Measurements from ENCODE around the gene ACVR2B. TPM values are rescaled to one million over a fixed set of nuclear protein-coding genes. Genes with fewer than 3 reads are reported as not detected.

The ACVR2B gene
- polyA plus RNA-seq, 2 donors = 0.29 to 0.55 TPM

DNA sequence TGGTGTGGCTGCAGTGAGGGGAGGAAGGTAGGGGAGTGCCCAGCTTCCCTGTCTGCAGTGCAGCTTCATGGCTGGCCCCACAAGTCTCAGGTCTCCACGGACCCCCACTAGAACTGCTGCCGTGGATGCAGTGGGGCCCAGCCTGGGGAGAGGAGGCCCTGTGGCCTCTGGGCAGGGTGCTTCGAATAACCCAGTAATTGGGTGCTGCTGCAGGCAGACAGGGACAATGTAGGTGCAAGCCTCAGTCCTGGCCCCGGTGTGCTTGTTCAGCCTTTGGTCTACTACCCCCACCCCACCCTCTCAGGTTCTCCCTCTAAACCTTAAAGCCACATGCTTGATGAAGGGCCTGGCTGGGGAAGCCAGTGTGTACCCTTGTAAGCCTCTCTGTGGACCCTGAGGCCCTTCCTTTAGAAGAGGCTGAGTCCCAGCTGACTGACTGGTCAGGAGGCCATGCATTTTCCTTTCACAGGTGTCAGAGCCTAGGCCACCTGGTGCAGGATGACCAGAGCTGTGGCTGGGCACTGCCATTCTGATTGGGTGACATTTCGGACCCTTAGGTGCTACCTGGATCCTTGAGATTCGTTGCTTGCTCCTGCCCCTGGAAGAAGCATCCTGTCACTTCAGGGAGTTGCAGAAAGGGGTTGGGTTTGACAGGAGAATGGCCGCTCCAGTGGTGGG lies 21.4 kb downstream of the ACVR2B start:
- Histone ChIP-seq H3K36me3 (ENCODE audit: control insufficient read depth in 2 of 2, insufficient read depth in 2 of 2, low read length in 1 of 2) (peaks cover 0 to 11% of the 10 kb centered on the region in 2 donors), H3K27me3 (ENCODE audit: control insufficient read depth in 1 of 2, insufficient read depth in 2 of 2, low read length in 2 of 2) (no peaks in the 10 kb centered on the region), H3K27ac (ENCODE audit: low read depth in 2 of 2, low read length in 1 of 2) (no peak overlapping the region), H3K4me3 (ENCODE audit: low read depth in 1 of 2, low read length in 2 of 2) (no peak overlapping the region), H3K4me1 (ENCODE audit: control insufficient read depth in 2 of 2, insufficient read depth in 2 of 2, low read length in 1 of 2) (peaks cover 0 to 7% of the 10 kb centered on the region in 2 donors), H3K9me3 (ENCODE audit: control insufficient read depth in 2 of 2, insufficient read depth in 1 of 2, low read depth in 1 of 2, low read length in 1 of 2) (no peaks in the 10 kb centered on the region)
- 89 to 92% methylated on average over 7 of the region's 7 CpGs for WGBS, 2 donors

DNA sequence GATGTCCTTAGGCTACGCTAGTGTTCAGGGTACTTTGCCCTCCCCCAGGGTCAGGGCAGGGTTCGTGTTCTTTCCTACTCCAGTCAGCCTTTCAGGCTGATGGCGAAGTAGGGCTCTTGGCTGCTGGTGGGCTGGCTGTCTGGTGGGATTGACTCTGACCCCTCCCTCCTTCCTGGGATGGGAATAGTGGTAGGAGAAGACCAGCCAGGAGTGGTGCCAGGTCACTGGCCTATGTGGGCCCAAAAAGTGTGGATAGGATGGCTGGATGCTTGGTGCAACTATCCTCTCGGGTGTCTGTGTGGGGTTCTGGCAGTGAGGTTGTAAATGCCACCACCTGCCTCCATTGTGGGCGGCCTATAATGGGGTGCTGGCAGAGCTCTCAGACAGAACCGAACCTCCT lies 22.0 kb downstream of the ACVR2B start:
- Histone ChIP-seq H3K27me3 (ENCODE audit: control insufficient read depth in 1 of 2, insufficient read depth in 2 of 2, low read length in 2 of 2) (no peaks in the 10 kb centered on the region), H3K9me3 (ENCODE audit: control insufficient read depth in 2 of 2, insufficient read depth in 1 of 2, low read depth in 1 of 2, low read length in 1 of 2) (no peaks in the 10 kb centered on the region), H3K4me1 (ENCODE audit: control insufficient read depth in 2 of 2, insufficient read depth in 2 of 2, low read length in 1 of 2) (peaks cover 0 to 7% of the 10 kb centered on the region in 2 donors), H3K4me3 (ENCODE audit: low read depth in 1 of 2, low read length in 2 of 2) (no peak overlapping the region), H3K36me3 (ENCODE audit: control insufficient read depth in 2 of 2, insufficient read depth in 2 of 2, low read length in 1 of 2) (peaks cover 0 to 11% of the 10 kb centered on the region in 2 donors), H3K27ac (ENCODE audit: low read depth in 2 of 2, low read length in 1 of 2) (no peak overlapping the region)
- WGBS, 2 donors = 91 to 93% methylated on average over 6 of the region's 6 CpGs

DNA sequence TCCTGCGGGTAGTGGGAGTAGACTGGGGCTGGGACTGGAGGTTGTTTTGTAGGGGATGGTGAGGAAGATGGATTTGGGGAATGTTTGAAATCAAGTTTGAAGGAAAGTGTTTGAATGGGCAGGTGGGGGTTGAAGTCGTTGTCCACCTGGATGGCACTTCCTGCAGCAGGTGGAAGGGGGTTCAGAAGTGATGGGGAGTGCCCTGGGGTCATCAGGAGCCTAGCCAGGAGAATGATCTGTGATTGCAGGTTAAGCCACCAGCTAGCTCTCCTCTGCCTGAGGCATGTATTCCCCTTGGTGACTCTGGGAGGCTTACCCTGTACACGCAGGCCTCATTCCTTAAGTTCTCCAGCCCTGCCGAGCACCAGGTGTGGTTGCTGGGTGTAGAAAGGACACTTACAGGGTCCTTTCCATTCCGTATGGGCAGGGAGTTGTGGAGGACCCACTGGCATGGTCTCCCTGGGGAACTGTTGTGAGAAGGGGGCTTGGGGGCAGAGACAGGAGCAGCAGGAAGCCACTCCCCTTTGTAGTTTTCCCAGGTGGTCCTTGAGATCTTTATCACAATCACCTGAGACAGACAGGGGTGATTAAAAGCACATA lies 22.6 kb downstream of the ACVR2B start:
- WGBS, 2 donors = 60 to 79% methylated on average over 5 of the region's 5 CpGs
- H3K36me3 ChIP-seq (ENCODE audit: control insufficient read depth in 2 of 2, insufficient read depth in 2 of 2, low read length in 1 of 2) = peaks cover 5 to 11% of the 10 kb centered on the region in 2 donors
- H3K4me3 ChIP-seq (ENCODE audit: low read depth in 1 of 2, low read length in 2 of 2) = no peak overlapping the region
- no peaks in the 10 kb centered on the region for H3K27me3 ChIP-seq (ENCODE audit: control insufficient read depth in 1 of 2, insufficient read depth in 2 of 2, low read length in 2 of 2)
- no peaks in the 10 kb centered on the region for H3K9me3 ChIP-seq (ENCODE audit: control insufficient read depth in 2 of 2, insufficient read depth in 1 of 2, low read depth in 1 of 2, low read length in 1 of 2)
- peaks cover 0 to 7% of the 10 kb centered on the region in 2 donors for H3K4me1 ChIP-seq (ENCODE audit: control insufficient read depth in 2 of 2, insufficient read depth in 2 of 2, low read length in 1 of 2)
- H3K27ac ChIP-seq (ENCODE audit: low read depth in 2 of 2, low read length in 1 of 2) = no peak overlapping the region

DNA sequence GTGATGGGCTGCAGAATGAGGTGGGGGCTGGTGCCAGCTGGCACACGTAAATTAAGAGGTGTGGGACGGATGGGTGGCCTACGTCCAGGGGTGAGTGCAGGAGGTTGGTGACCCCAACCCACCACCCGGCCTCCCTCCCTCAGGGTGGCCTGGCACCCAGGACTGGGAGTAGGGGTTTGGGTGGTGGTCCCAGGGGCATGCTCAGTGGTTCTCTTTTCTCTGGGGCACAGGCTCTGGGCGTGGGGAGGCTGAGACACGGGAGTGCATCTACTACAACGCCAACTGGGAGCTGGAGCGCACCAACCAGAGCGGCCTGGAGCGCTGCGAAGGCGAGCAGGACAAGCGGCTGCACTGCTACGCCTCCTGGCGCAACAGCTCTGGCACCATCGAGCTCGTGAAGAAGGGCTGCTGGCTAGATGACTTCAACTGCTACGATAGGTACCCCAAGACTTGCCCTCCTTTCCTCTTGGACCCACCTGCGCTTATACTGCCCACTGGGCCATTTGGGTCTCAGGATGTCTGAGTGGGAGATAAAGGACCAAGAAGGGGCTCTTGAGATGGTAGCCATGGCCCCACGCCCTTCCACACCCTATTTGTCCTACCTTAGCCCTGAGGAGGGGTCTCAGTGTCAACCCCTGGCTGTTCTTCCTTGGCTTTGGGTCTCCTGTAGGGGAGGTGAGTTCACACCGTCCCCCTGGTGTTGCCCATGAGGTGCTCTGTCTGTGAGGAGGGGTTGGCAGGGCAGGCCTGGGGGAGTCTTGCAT lies 23.5 kb downstream of the ACVR2B start:
- WGBS, 2 donors = 90% methylated on average over 21 of the region's 21 CpGs
- Histone ChIP-seq H3K9me3 (ENCODE audit: control insufficient read depth in 2 of 2, insufficient read depth in 1 of 2, low read depth in 1 of 2, low read length in 1 of 2) (no peaks in the 10 kb centered on the region), H3K27ac (ENCODE audit: low read depth in 2 of 2, low read length in 1 of 2) (no peak overlapping the region), H3K4me1 (ENCODE audit: control insufficient read depth in 2 of 2, insufficient read depth in 2 of 2, low read length in 1 of 2) (peaks cover 0 to 4% of the 10 kb centered on the region in 2 donors), H3K27me3 (ENCODE audit: control insufficient read depth in 1 of 2, insufficient read depth in 2 of 2, low read length in 2 of 2) (no peaks in the 10 kb centered on the region), H3K36me3 (ENCODE audit: control insufficient read depth in 2 of 2, insufficient read depth in 2 of 2, low read length in 1 of 2) (peaks cover 8 to 15% of the 10 kb centered on the region in 2 donors), H3K4me3 (ENCODE audit: low read depth in 1 of 2, low read length in 2 of 2) (no peak overlapping the region)

DNA sequence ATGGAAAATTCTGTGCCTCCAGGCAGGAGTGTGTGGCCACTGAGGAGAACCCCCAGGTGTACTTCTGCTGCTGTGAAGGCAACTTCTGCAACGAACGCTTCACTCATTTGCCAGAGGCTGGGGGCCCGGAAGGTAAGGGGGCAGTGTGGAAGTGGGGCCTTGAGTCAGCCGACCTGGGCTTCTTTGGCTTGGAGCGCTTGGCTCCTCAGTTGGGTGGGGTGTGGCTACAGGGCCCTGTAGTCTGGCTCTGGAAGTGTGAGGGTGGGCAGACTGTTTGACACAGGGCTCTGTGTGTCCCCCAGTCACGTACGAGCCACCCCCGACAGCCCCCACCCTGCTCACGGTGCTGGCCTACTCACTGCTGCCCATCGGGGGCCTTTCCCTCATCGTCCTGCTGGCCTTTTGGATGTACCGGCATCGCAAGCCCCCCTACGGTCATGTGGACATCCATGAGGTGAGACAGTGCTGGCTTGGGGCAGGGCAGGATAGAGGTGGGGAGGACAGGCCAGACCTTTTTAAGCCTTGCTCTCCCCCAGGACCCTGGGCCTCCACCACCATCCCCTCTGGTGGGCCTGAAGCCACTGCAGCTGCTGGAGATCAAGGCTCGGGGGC lies 24.3 kb downstream of the ACVR2B start:
- peaks cover 0 to 2% of the 10 kb centered on the region in 2 donors for H3K4me1 ChIP-seq (ENCODE audit: control insufficient read depth in 2 of 2, insufficient read depth in 2 of 2, low read length in 1 of 2)
- H3K9me3 ChIP-seq (ENCODE audit: control insufficient read depth in 2 of 2, insufficient read depth in 1 of 2, low read depth in 1 of 2, low read length in 1 of 2) = no peaks in the 10 kb centered on the region
- H3K27me3 ChIP-seq (ENCODE audit: control insufficient read depth in 1 of 2, insufficient read depth in 2 of 2, low read length in 2 of 2) = no peaks in the 10 kb centered on the region
- WGBS, 2 donors = 87 to 93% methylated on average over 15 of the region's 15 CpGs
- no peak overlapping the region for H3K27ac ChIP-seq (ENCODE audit: low read depth in 2 of 2, low read length in 1 of 2)
- no peak overlapping the region for H3K4me3 ChIP-seq (ENCODE audit: low read depth in 1 of 2, low read length in 2 of 2)
- H3K36me3 ChIP-seq (ENCODE audit: control insufficient read depth in 2 of 2, insufficient read depth in 2 of 2, low read length in 1 of 2) = peaks cover 13 to 21% of the 10 kb centered on the region in 2 donors

DNA sequence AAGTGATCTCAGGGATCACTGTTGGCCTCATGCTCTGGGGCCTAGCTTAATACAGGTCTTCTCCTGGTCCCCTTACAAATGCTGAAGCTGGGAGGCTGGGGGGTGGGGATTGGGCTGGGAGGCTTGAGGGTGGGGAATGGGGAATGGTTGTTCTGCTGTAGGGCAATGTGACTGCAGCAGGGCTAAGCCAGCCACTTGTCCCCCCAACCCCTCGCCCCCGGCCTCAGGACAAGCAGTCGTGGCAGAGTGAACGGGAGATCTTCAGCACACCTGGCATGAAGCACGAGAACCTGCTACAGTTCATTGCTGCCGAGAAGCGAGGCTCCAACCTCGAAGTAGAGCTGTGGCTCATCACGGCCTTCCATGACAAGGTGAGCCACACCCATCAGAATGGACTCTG lies 25.2 kb downstream of the ACVR2B start:
- Histone ChIP-seq H3K9me3 (ENCODE audit: control insufficient read depth in 2 of 2, insufficient read depth in 1 of 2, low read depth in 1 of 2, low read length in 1 of 2) (no peaks in the 10 kb centered on the region), H3K4me3 (ENCODE audit: low read depth in 1 of 2, low read length in 2 of 2) (no peak overlapping the region), H3K27ac (ENCODE audit: low read depth in 2 of 2, low read length in 1 of 2) (no peak overlapping the region), H3K27me3 (ENCODE audit: control insufficient read depth in 1 of 2, insufficient read depth in 2 of 2, low read length in 2 of 2) (no peaks in the 10 kb centered on the region), H3K4me1 (ENCODE audit: control insufficient read depth in 2 of 2, insufficient read depth in 2 of 2, low read length in 1 of 2) (peaks cover 0 to 2% of the 10 kb centered on the region in 2 donors), H3K36me3 (ENCODE audit: control insufficient read depth in 2 of 2, insufficient read depth in 2 of 2, low read length in 1 of 2) (peaks cover 13 to 23% of the 10 kb centered on the region in 2 donors)
- 83 to 86% methylated on average over 9 of the region's 9 CpGs for WGBS, 2 donors

DNA sequence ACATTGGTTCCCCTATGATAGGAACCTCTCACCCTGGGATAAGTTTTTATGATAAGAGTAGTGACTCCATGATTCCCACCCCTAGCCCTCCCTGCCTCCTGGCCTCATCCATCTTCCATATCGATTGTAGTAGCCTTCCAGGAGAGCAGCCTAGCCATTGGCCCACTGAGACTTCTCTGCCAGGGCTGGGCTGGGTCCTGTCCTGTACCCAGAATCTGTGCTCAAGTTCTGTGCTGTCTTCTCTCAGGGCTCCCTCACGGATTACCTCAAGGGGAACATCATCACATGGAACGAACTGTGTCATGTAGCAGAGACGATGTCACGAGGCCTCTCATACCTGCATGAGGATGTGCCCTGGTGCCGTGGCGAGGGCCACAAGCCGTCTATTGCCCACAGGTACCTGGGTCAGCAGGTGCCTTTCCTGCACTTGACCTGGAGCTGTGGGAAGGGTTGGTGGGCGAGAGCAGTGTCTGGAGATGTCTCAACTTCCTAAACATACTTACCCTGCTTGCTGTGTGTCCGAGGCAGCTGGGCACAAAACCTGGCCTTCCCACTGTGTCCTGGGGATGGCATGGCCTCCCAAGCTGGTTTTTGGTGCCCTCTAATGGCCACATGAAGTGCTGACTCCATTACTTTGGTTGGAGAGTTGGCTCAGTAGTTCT lies 25.9 kb downstream of the ACVR2B start:
- Histone ChIP-seq H3K4me1 (ENCODE audit: control insufficient read depth in 2 of 2, insufficient read depth in 2 of 2, low read length in 1 of 2) (peaks cover 0 to 2% of the 10 kb centered on the region in 2 donors), H3K4me3 (ENCODE audit: low read depth in 1 of 2, low read length in 2 of 2) (no peak overlapping the region), H3K9me3 (ENCODE audit: control insufficient read depth in 2 of 2, insufficient read depth in 1 of 2, low read depth in 1 of 2, low read length in 1 of 2) (no peaks in the 10 kb centered on the region), H3K36me3 (ENCODE audit: control insufficient read depth in 2 of 2, insufficient read depth in 2 of 2, low read length in 1 of 2) (peaks cover 13 to 23% of the 10 kb centered on the region in 2 donors), H3K27me3 (ENCODE audit: control insufficient read depth in 1 of 2, insufficient read depth in 2 of 2, low read length in 2 of 2) (no peaks in the 10 kb centered on the region), H3K27ac (ENCODE audit: low read depth in 2 of 2, low read length in 1 of 2) (no peak overlapping the region)
- 67 to 69% methylated on average over 10 of the region's 10 CpGs for WGBS, 2 donors

DNA sequence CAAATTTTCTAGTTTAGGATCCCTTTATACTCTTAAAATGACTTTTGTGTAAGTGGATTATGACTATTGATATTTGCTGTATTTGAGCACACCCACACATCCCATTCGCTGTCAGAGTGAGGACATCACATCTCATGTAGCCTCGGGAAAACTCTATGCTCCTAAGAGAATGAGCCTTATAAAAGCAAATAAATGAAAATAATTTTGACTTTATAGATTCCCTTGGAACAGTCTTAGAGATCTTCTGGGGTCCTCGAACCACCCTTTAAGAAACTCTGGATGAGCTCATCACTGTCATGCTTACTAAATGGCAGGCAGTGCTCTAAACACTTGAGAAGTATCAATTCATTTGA lies 26.4 kb downstream of the ACVR2B start:
- Histone ChIP-seq H3K4me1 (ENCODE audit: control insufficient read depth in 2 of 2, insufficient read depth in 2 of 2, low read length in 1 of 2) (peaks cover 0 to 2% of the 10 kb centered on the region in 2 donors), H3K27ac (ENCODE audit: low read depth in 2 of 2, low read length in 1 of 2) (no peak overlapping the region), H3K9me3 (ENCODE audit: control insufficient read depth in 2 of 2, insufficient read depth in 1 of 2, low read depth in 1 of 2, low read length in 1 of 2) (no peaks in the 10 kb centered on the region), H3K4me3 (ENCODE audit: low read depth in 1 of 2, low read length in 2 of 2) (no peak overlapping the region), H3K27me3 (ENCODE audit: control insufficient read depth in 1 of 2, insufficient read depth in 2 of 2, low read length in 2 of 2) (no peaks in the 10 kb centered on the region), H3K36me3 (ENCODE audit: control insufficient read depth in 2 of 2, insufficient read depth in 2 of 2, low read length in 1 of 2) (peaks cover 13 to 23% of the 10 kb centered on the region in 2 donors)
- 52 to 54% methylated on average over 3 of the region's 3 CpGs for WGBS, 2 donors

DNA sequence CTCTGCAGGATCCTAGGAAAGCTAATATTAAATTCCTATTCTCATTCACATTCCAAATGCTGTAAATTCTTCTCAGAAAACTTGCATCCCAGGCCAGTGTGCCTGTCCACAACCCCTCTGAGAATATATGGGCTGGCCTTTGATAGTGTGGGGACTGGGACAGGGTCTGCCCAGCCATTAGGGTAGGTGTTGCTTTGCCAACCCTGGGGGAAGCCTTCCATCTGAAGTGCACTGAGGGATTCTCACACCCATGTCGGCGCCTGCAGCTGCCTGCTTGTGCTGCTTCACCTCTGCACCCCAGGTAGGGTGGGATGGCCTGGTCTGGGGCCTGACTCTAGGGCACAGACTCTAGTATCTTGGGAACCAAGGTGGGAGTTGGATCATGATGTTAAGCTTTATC lies 27.2 kb downstream of the ACVR2B start:
- 90 to 93% methylated on average over 2 of the region's 2 CpGs for WGBS, 2 donors
- Histone ChIP-seq H3K36me3 (ENCODE audit: control insufficient read depth in 2 of 2, insufficient read depth in 2 of 2, low read length in 1 of 2) (peaks cover 13 to 23% of the 10 kb centered on the region in 2 donors), H3K27ac (ENCODE audit: low read depth in 2 of 2, low read length in 1 of 2) (no peak overlapping the region)

More for the DNA sequence above, 27.2 kb downstream of the ACVR2B start:
- no peak overlapping the region for H3K4me3 ChIP-seq (ENCODE audit: low read depth in 1 of 2, low read length in 2 of 2)
- no peaks in the 10 kb centered on the region for H3K27me3 ChIP-seq (ENCODE audit: control insufficient read depth in 1 of 2, insufficient read depth in 2 of 2, low read length in 2 of 2)
- peaks cover 0 to 2% of the 10 kb centered on the region in 2 donors for H3K4me1 ChIP-seq (ENCODE audit: control insufficient read depth in 2 of 2, insufficient read depth in 2 of 2, low read length in 1 of 2)
- no peaks in the 10 kb centered on the region for H3K9me3 ChIP-seq (ENCODE audit: control insufficient read depth in 2 of 2, insufficient read depth in 1 of 2, low read depth in 1 of 2, low read length in 1 of 2)
